H9 (cell line): ENCODE data around the gene C19orf33. TPM values are rescaled to one million over a fixed set of nuclear protein-coding genes. Genes with fewer than 3 reads are reported as not detected.
A peak's percentile ranks its signal among the peaks of the same experiment; 100 is the strongest.

ENCODE experiments used
- DNase-seq: peaks from one replicate; pipeline ENCODE4 v3.0.0-alpha.2; 2017
- H2AFZ ChIP-seq: one replicate; pipeline ENCODE4 v1.6.1; 2013; ENCODE audit warnings: mild to moderate bottlenecking, low read length, control low read depth, moderate library complexity
- H2AK5ac ChIP-seq: 2 replicates; pipeline ENCODE4 v1.6.1; 2013; ENCODE audit warnings: low read length, control low read depth, mixed read lengths; ENCODE audit not compliant: insufficient read length
- H2BK120ac ChIP-seq: one replicate; pipeline ENCODE4 v1.6.1; 2013; ENCODE audit warnings: low read depth, mild to moderate bottlenecking, low read length, control low read depth, inconsistent platforms; ENCODE audit not compliant: poor library complexity, severe bottlenecking
- H2BK12ac ChIP-seq: 2 replicates; pipeline ENCODE4 v1.6.1; 2013; ENCODE audit warnings: low read length, control low read depth, mixed read lengths, low read depth; ENCODE audit not compliant: insufficient read length
- H2BK15ac ChIP-seq: 2 replicates; pipeline ENCODE4 v1.6.1; 2013; ENCODE audit warnings: low read depth, low read length, control low read depth
- H2BK20ac ChIP-seq: one replicate; pipeline ENCODE4 v1.6.1; 2013; ENCODE audit warnings: low read depth, mild to moderate bottlenecking, low read length, control low read depth, inconsistent platforms; ENCODE audit not compliant: poor library complexity, severe bottlenecking
- H2BK5ac ChIP-seq: 2 replicates; pipeline ENCODE4 v1.6.1; 2013; ENCODE audit warnings: low read length, control low read depth, mixed read lengths; ENCODE audit not compliant: insufficient read length
- H3K14ac ChIP-seq: 2 replicates; pipeline ENCODE4 v1.6.1; 2013; ENCODE audit warnings: low read length, control low read depth; ENCODE audit not compliant: insufficient read depth
- H3K18ac ChIP-seq: 2 replicates; pipeline ENCODE4 v1.6.1; 2013; ENCODE audit warnings: low read depth, mild to moderate bottlenecking, mixed read lengths, low read length, control low read depth; ENCODE audit not compliant: insufficient read length
- H3K23ac ChIP-seq: 2 replicates; pipeline ENCODE4 v1.6.1; 2013; ENCODE audit warnings: low read length, control low read depth, mixed read lengths, low read depth; ENCODE audit not compliant: insufficient read length
- H3K23me2 ChIP-seq: 2 replicates; pipeline ENCODE4 v1.6.1; 2013; ENCODE audit warnings: low read depth, mild to moderate bottlenecking, mixed read lengths, low read length, control low read depth; ENCODE audit not compliant: insufficient read length, poor library complexity, severe bottlenecking
- H3K27ac ChIP-seq: 2 replicates; pipeline ENCODE4 v1.5.1; 2013; ENCODE audit warnings: low read length, control low read depth, mixed read lengths, low read depth; ENCODE audit not compliant: insufficient read length
- H3K27me3 ChIP-seq: 2 replicates; pipeline ENCODE4 v1.6.1; 2013; ENCODE audit warnings: low read length, control low read depth, inconsistent platforms; ENCODE audit not compliant: insufficient read depth
- H3K4ac ChIP-seq: 2 replicates; pipeline ENCODE4 v1.6.1; 2013; ENCODE audit warnings: low read depth, mild to moderate bottlenecking, control low read depth, inconsistent platforms, low read length, moderate library complexity
- H3K4me1 ChIP-seq: 2 replicates; pipeline ENCODE4 v1.6.1; 2013; ENCODE audit warnings: low read length, control low read depth, inconsistent platforms; ENCODE audit not compliant: insufficient read depth
- H3K4me2 ChIP-seq: 2 replicates; pipeline ENCODE4 v1.6.1; 2013; ENCODE audit warnings: low read length, control low read depth, mixed read lengths; ENCODE audit not compliant: insufficient read length, insufficient read depth
- H3K56ac ChIP-seq: 2 replicates; pipeline ENCODE4 v1.6.1; 2013; ENCODE audit warnings: low read depth, mild to moderate bottlenecking, mixed read lengths, low read length, control low read depth; ENCODE audit not compliant: insufficient read length
- H3K79me1 ChIP-seq: 2 replicates; pipeline ENCODE4 v1.6.1; 2013; ENCODE audit warnings: low read depth, mild to moderate bottlenecking, moderate library complexity, low read length, control low read depth, inconsistent platforms; ENCODE audit not compliant: insufficient read depth, poor library complexity, severe bottlenecking
- H3K79me2 ChIP-seq: 2 replicates; pipeline ENCODE4 v1.6.1; 2013; ENCODE audit warnings: low read length, control low read depth, inconsistent platforms; ENCODE audit not compliant: insufficient read depth
- H3K9ac ChIP-seq: 2 replicates; pipeline ENCODE4 v1.6.1; 2013; ENCODE audit warnings: low read length, control low read depth, mixed read lengths; ENCODE audit not compliant: insufficient read length; ENCODE audit errors: extremely low read depth
- H3K9me3 ChIP-seq: one replicate; pipeline ENCODE4 v1.6.1; 2013; ENCODE audit warnings: low read depth, low read length, inconsistent platforms; ENCODE audit not compliant: control insufficient read depth
- H3T11ph ChIP-seq: one replicate; pipeline ENCODE4 v1.6.1; 2013; ENCODE audit warnings: mild to moderate bottlenecking, low read length, control low read depth, inconsistent platforms
- H4K20me1 ChIP-seq: one replicate; pipeline ENCODE4 v1.6.1; 2013; ENCODE audit not compliant: control insufficient read depth, insufficient read length, insufficient read depth
- H4K5ac ChIP-seq: 2 replicates; pipeline ENCODE4 v1.6.1; 2013; ENCODE audit warnings: low read depth, mild to moderate bottlenecking, mixed read lengths, low read length, control low read depth; ENCODE audit not compliant: insufficient read length
- H4K8ac ChIP-seq: replicated peaks from 2 replicates; pipeline ENCODE4 v1.6.1; 2013; ENCODE audit warnings: low read length, control low read depth, mixed read lengths, low read depth; ENCODE audit not compliant: insufficient read length
- H4K91ac ChIP-seq: 2 replicates; pipeline ENCODE4 v1.6.1; 2013; ENCODE audit warnings: low read depth, mild to moderate bottlenecking, moderate library complexity, mixed read lengths, low read length, control low read depth; ENCODE audit not compliant: insufficient read length
- H3K27ac Mint-ChIP-seq, 3 experiments: 2 replicates in 2 of 3; 3 replicates in 1 of 3; pipeline ENCODE4 v1.8.0; 2020 to 2021; ENCODE audit warnings: mixed read lengths in 3 of 3, mild to moderate bottlenecking in 1 of 3, moderate library complexity in 1 of 3
- H3K27me3 Mint-ChIP-seq: 2 replicates; pipeline ENCODE4 v1.8.0; 2021; ENCODE audit warnings: low read depth, mild to moderate bottlenecking, moderate library complexity, mixed read lengths
- H3K36me3 Mint-ChIP-seq, 3 experiments: 2 replicates in 2 of 3; 3 replicates in 1 of 3; pipeline ENCODE4 v1.8.0; 2020 to 2021; ENCODE audit warnings: low read depth in 3 of 3, mixed read lengths in 3 of 3; ENCODE audit not compliant: insufficient read depth in 1 of 3
- H3K4me1 Mint-ChIP-seq, 2 experiments: 2 replicates each; pipeline ENCODE4 v1.8.0; 2020; ENCODE audit warnings: mixed read lengths in 2 of 2
- H3K4me3 Mint-ChIP-seq, 2 experiments: 2 replicates in 1 of 2; 3 replicates in 1 of 2; pipeline ENCODE4 v1.8.0; 2020 to 2021; ENCODE audit warnings: mild to moderate bottlenecking in 2 of 2, mixed read lengths in 2 of 2, moderate library complexity in 1 of 2
- H3K9me3 Mint-ChIP-seq, 2 experiments: 2 replicates in 1 of 2; 3 replicates in 1 of 2; pipeline ENCODE4 v1.8.0; 2020; ENCODE audit warnings: mild to moderate bottlenecking in 2 of 2, mixed read lengths in 2 of 2, moderate library complexity in 1 of 2
- CTCF ChIP-seq: fragments of 200-600 bp; sonication (generic); conservative IDR thresholded peaks from 3 replicates; pipeline ENCODE4 v1.8.0; 2021; ENCODE audit warnings: antibody characterized with exemption, mild to moderate bottlenecking
- WGBS: extraction: QIAGEN DNeasy Blood & Tissue Kit; methylation state at CpG from one replicate; pipeline ENCODE4 v1.1.7; 2013; ENCODE audit warnings: missing lambda C conversion rate, low lambda C conversion rate, mixed read lengths; ENCODE audit not compliant: insufficient read length; ENCODE audit errors: extremely low coverage; 5-methylcytosine and 5-hydroxymethylcytosine counted together
- total RNA-seq: library from RNA; stranded (reverse); gene quantifications from 2 replicates; pipeline ENCODE4 v1.2.1, GENCODE V29; 2021

Gene C19orf33
- total RNA-seq, 1 experiment from 2014 or later = not detected

DNA sequence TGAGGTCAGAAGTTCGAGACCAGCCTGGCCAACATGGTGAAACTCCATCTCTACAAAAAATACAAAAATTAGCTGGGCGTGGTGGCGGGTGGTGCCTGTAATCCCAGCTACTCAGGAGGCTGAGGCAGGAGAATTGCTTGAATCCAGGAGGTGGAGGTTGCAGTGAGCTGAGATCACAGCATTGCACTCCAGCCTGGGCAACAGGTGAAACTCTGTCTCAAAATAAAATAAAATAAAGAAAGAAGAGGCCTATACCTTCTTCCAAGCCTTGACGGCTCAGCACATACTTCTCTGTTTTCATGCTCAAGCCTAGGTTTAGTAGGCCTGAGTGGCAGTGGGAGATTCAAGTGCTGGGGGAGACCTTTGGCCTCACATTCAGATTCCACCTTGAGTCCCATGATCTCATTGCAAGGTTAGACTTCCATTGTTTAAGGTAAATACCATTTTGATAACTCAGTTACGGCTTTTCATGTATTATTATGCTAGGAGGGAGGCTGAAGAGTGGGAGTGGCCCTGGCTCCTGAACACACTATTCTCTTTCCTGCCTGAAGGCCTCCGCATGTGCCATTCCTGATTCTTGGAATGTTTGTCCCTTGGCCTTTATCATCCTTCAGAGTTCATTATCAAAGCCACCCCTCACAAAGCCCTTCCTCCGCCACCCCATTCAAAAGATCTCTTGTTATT, 41.3 kb upstream of the C19orf33 start:
- no peaks in the 10 kb centered on the region for H3K9me3 ChIP-seq
- no peak overlapping the region for H4K8ac ChIP-seq
- H3K14ac ChIP-seq = no peak overlapping the region
- H3K4me1 ChIP-seq = peaks cover 9% of the 10 kb centered on the region; the same call in 1 of the 2 replicates
- Mint-ChIP-seq H3K4me1 (peaks cover 35 to 41% of the 10 kb centered on the region in 2 experiments), H3K4me3 (peak overlapping the region in 1 of 2 experiments; percentile 61; a peak in 1 of 5 replicates), H3K27me3 (0 out of 2 replicates have a peak, but pooled peaks cover 3% of the 10 kb centered on the region), H3K36me3 (peaks cover 0 to 7% (median 2%) of the 10 kb centered on the region in 3 experiments; a peak in 3 of 7 replicates), H3K9me3 (no peaks in the 10 kb centered on the region; a peak in 3 of 5 replicates), H3K27ac (peak overlapping the region; percentile 38 to 80 (median 78); a peak in 6 of 7 replicates)
- no peak overlapping the region for H2BK15ac ChIP-seq
- H3K79me2 ChIP-seq = peaks cover 24% of the 10 kb centered on the region; the same call in 1 of the 2 replicates
- no peak overlapping the region for H4K5ac ChIP-seq
- WGBS = no CpG with 5 or more reads among the region's 7 CpGs
- no peak overlapping the region for H3T11ph ChIP-seq
- H3K23ac ChIP-seq = no peak overlapping the region
- H3K79me1 ChIP-seq = peaks cover 6% of the 10 kb centered on the region
- no peak for TF ChIP-seq CTCF
- no peaks in the 10 kb centered on the region for H3K27me3 ChIP-seq
- H4K20me1 ChIP-seq = no peaks in the 10 kb centered on the region
- no peak overlapping the region for H3K4ac ChIP-seq
- no peak overlapping the region for H3K9ac ChIP-seq
- peak overlapping the region; percentile 3 for H2AK5ac ChIP-seq
- H3K27ac ChIP-seq = no peak overlapping the region
- H3K18ac ChIP-seq = peak overlapping the region; percentile 50
- DNase-seq = no peak
- H2BK12ac ChIP-seq = no peak overlapping the region
- no peak overlapping the region for H4K91ac ChIP-seq
- no peak overlapping the region for H2BK120ac ChIP-seq
- no peak overlapping the region for H2AFZ ChIP-seq
- no peak overlapping the region for H3K4me2 ChIP-seq
- no peak overlapping the region for H2BK5ac ChIP-seq
- H3K23me2 ChIP-seq = peaks cover 11% of the 10 kb centered on the region
- no peak overlapping the region for H2BK20ac ChIP-seq
- H3K56ac ChIP-seq = no peak overlapping the region
